HG02588 (cell line): ENCODE data around the gene CNN3.

Experiments used
- ATAC-seq: cut with Tn5 transposase; IDR thresholded peaks from one replicate; pipeline ENCODE4 v1.9.1; 2021; ENCODE audit warnings: mild to moderate bottlenecking, moderate library complexity; ENCODE audit not compliant: unreplicated experiment

Gene CNN3

GRCh38 chr1:94888201-94888600 lies 38.7 kb downstream of the CNN3 start:
- no peak for ATAC-seq

- ATAC-seq = no peak
These were observed 39.2 kb downstream of the CNN3 start for GRCh38 chr1:94887603-94888171.

GRCh38 chr1:94887106-94887505 lies 39.8 kb downstream of the CNN3 start:
- ATAC-seq = no peak

- no peak for ATAC-seq
These were observed 40.5 kb downstream of the CNN3 start for GRCh38 chr1:94886361-94886760.

GRCh38 chr1:94884507-94884906 lies 42.4 kb downstream of the CNN3 start:
- no peak for ATAC-seq

GRCh38 chr1:94884106-94884505 lies 42.8 kb downstream of the CNN3 start:
- no peak for ATAC-seq

- ATAC-seq = no peak
These were observed 43.2 kb downstream of the CNN3 start for GRCh38 chr1:94883691-94884090.

- ATAC-seq = no peak
These were observed 48.6 kb downstream of the CNN3 start for GRCh38 chr1:94878329-94878728.

GRCh38 chr1:94876362-94876761 lies 50.5 kb downstream of the CNN3 start:
- ATAC-seq = no peak

GRCh38 chr1:94875794-94876193 lies 51.1 kb downstream of the CNN3 start:
- ATAC-seq = no peak

GRCh38 chr1:94874423-94874822 lies 52.5 kb downstream of the CNN3 start:
- no peak for ATAC-seq

- peak; percentile 66 for ATAC-seq
These were observed 53.2 kb downstream of the CNN3 start for GRCh38 chr1:94873520-94874351.

- ATAC-seq = no peak
These were observed 54.0 kb downstream of the CNN3 start for GRCh38 chr1:94872771-94873495.

GRCh38 chr1:94871031-94871430 lies 55.9 kb downstream of the CNN3 start:
- ATAC-seq = no peak

- no peak for ATAC-seq
These were observed 60.6 kb downstream of the CNN3 start for GRCh38 chr1:94866164-94866807.

GRCh38 chr1:94865360-94865759 lies 61.5 kb downstream of the CNN3 start:
- no peak for ATAC-seq

- no peak for ATAC-seq
These were observed 62.1 kb downstream of the CNN3 start for GRCh38 chr1:94864821-94865220.

GRCh38 chr1:94863919-94864318 lies 63.0 kb downstream of the CNN3 start:
- ATAC-seq = no peak

- no peak for ATAC-seq
These were observed 63.5 kb downstream of the CNN3 start for GRCh38 chr1:94863297-94863911.

- no peak for ATAC-seq
These were observed 64.2 kb downstream of the CNN3 start for GRCh38 chr1:94862718-94863117.

GRCh38 chr1:94859174-94859573 lies 67.7 kb downstream of the CNN3 start:
- ATAC-seq = no peak
